Endothelial cell of umbilical vein (primary cell): ENCODE results near the gene PTRHD1. TPM values are rescaled to one million over a fixed set of nuclear protein-coding genes. Genes with fewer than 3 reads are reported as not detected.

Experiments used
- BruUV-seq: library from RNA; stranded (reverse); fragments of 400-500 nt; replicated peaks from 2 replicates; lab custom pipeline; 2021; lab: Mats Ljungman, UMichigan
- CTCF ChIA-PET: fragments of 300-600, 350-600 bp; sonication (Branson Sonifier 250); formaldehyde crosslinking; loops from one replicate; lab custom pipeline; 2021; ENCODE audit warnings: antibody characterized with exemption, inconsistent platforms; lab: Charles Lee
- POLR2A ChIA-PET: fragments of 300-600, 350-600 bp; sonication (Branson Sonifier 250); formaldehyde crosslinking; loops from one replicate; lab custom pipeline; 2021; ENCODE audit warnings: antibody characterized with exemption, inconsistent platforms; lab: Charles Lee
- DNase-seq: peaks from one replicate; pipeline ENCODE4 v3.0.0-alpha.2; 2011; ENCODE audit warnings: low read depth, low spot score
- FAIRE-seq: peaks from 2 replicates; lab custom pipeline; 2011; peaks lifted over from hg19 to GRCh38; lab: Jason Lieb, UNC
- H2AFZ ChIP-seq: 2 replicates; pipeline ENCODE4 v1.6.0; 2012; ENCODE audit warnings: low read depth, low read length, control low read depth, inconsistent platforms
- H3K27ac ChIP-seq: 2 replicates; pipeline ENCODE4 v1.5.1; 2011; ENCODE audit warnings: low read depth, mild to moderate bottlenecking, control low read depth, low read length, moderate library complexity; ENCODE audit not compliant: insufficient read depth
- H3K27me3 ChIP-seq, 2 experiments: 2 replicates each; pipeline versions ENCODE4 v1.6.0 to v1.6.1; 2011; ENCODE audit warnings: low read length in 2 of 2, mixed read lengths in 1 of 2; ENCODE audit not compliant: control insufficient read depth in 2 of 2, insufficient read depth in 2 of 2
- H3K36me3 ChIP-seq, 2 experiments: 2 replicates in 1 of 2; 3 replicates in 1 of 2; pipeline ENCODE4 v1.5.1; 2011; ENCODE audit warnings: low read length in 2 of 2, mild to moderate bottlenecking in 1 of 2, moderate library complexity in 1 of 2; ENCODE audit not compliant: control insufficient read depth in 2 of 2, insufficient read depth in 2 of 2; ENCODE audit errors: extremely low read depth in 1 of 2
- H3K4me1 ChIP-seq: 3 replicates; pipeline ENCODE4 v1.5.1; 2011; ENCODE audit warnings: mild to moderate bottlenecking, low read length; ENCODE audit not compliant: control insufficient read depth, insufficient read depth; ENCODE audit errors: extremely low read depth
- H3K4me2 ChIP-seq: 2 replicates; pipeline ENCODE4 v1.6.1; 2011; ENCODE audit warnings: low read length, control low read depth, mixed read lengths; ENCODE audit not compliant: insufficient read depth
- H3K4me3 ChIP-seq, 3 experiments: fragments of 200-600 bp in 1 of 3; sonication (generic), shearing (Covaris generic) in 1 of 3; replicated peaks in 1 of 3; 2 replicates each; pipeline ENCODE4 v1.5.1; 2011 to 2016; ENCODE audit warnings: control low read depth in 3 of 3, low read length in 3 of 3, mild to moderate bottlenecking in 2 of 3, inconsistent platforms in 1 of 3, low read depth in 1 of 3, moderate library complexity in 1 of 3; ENCODE audit not compliant: insufficient read depth in 1 of 3
- H3K79me2 ChIP-seq: 2 replicates; pipeline ENCODE4 v1.6.0; 2012; ENCODE audit warnings: low read length, inconsistent platforms; ENCODE audit not compliant: control insufficient read depth, insufficient read depth
- H3K9ac ChIP-seq: replicated peaks from 2 replicates; pipeline ENCODE3; 2011; ENCODE audit warnings: low read length, control low read depth; ENCODE audit not compliant: insufficient read depth; ENCODE audit errors: extremely low read depth
- H3K9me1 ChIP-seq: replicated peaks from 3 replicates; pipeline ENCODE4 v1.6.0; 2011; ENCODE audit warnings: mild to moderate bottlenecking, low read length; ENCODE audit not compliant: control insufficient read depth, insufficient read depth; ENCODE audit errors: extremely low read depth
- H3K9me3 ChIP-seq: replicated peaks from 2 replicates; pipeline ENCODE4 v1.5.1; 2012; ENCODE audit warnings: low read length, inconsistent platforms; ENCODE audit not compliant: control insufficient read depth, insufficient read depth
- H4K20me1 ChIP-seq: replicated peaks from 2 replicates; pipeline ENCODE3; 2011; ENCODE audit warnings: mild to moderate bottlenecking, low read length; ENCODE audit not compliant: control insufficient read depth, insufficient read depth; ENCODE audit errors: extremely low read depth
- CTCF ChIP-seq, 2 donors: IDR thresholded peaks; 1 replicate in 1 of 2; 2 replicates in 1 of 2; pipeline ENCODE4 v1.5.1; 2011; ENCODE audit warnings: low read length in 2 of 2, mild to moderate bottlenecking in 2 of 2, moderate library complexity in 2 of 2, control low read depth in 1 of 2, inconsistent platforms in 1 of 2, low read depth in 1 of 2; ENCODE audit not compliant: insufficient read depth in 1 of 2; ENCODE audit errors: extremely low read depth in 1 of 2
- EZH2 ChIP-seq: IDR thresholded peaks from 2 replicates; pipeline ENCODE4 v1.6.1; 2012; ENCODE audit warnings: borderline replicate concordance, low read depth, mild to moderate bottlenecking, moderate library complexity, low read length, inconsistent platforms; ENCODE audit not compliant: severe bottlenecking
- FOS ChIP-seq: IDR thresholded peaks from 2 replicates; pipeline ENCODE4 v1.6.1; 2011; ENCODE audit warnings: mild to moderate bottlenecking, low read length, moderate library complexity, borderline replicate concordance; ENCODE audit not compliant: insufficient read depth
- GATA2 ChIP-seq: IDR thresholded peaks from 2 replicates; pipeline ENCODE4 v1.7.0; 2011; ENCODE audit warnings: low read depth, mild to moderate bottlenecking, moderate library complexity, mixed read lengths, low read length; ENCODE audit not compliant: insufficient read length, insufficient read depth
- JUN ChIP-seq: IDR thresholded peaks from 2 replicates; pipeline ENCODE4 v1.6.1; 2011; ENCODE audit warnings: borderline replicate concordance, low read depth; ENCODE audit not compliant: insufficient read length, insufficient read depth
- MAX ChIP-seq: IDR thresholded peaks from 2 replicates; pipeline ENCODE4 v1.6.1; 2011; ENCODE audit not compliant: insufficient read depth, insufficient read length
- MYC ChIP-seq: IDR thresholded peaks from one replicate; pipeline ENCODE4 v1.6.1; 2011; ENCODE audit warnings: mild to moderate bottlenecking, low read depth, low read length
- POLR2A ChIP-seq: IDR thresholded peaks from 2 replicates; pipeline ENCODE4 v1.6.1; 2012; ENCODE audit warnings: low read depth, mild to moderate bottlenecking, control low read depth, low read length
- POLR2AphosphoS5 ChIP-seq: IDR thresholded peaks from 2 replicates; pipeline ENCODE4 v1.6.1; 2012; ENCODE audit warnings: low read depth, mild to moderate bottlenecking, control low read depth, low read length, moderate library complexity; ENCODE audit not compliant: insufficient read depth
- dilution Hi-C: fragments of 300-500 bp; cut with MboI; formaldehyde crosslinking; loops from one replicate; pipeline ENCODE4 v1.15.0; 2019; ENCODE audit warnings: low sequenced_read_pairs; ENCODE audit not compliant: extremely low pct_ligation_motif_present
- intact Hi-C: fragments of 100-400 bp; cut with micrococcal nuclease; formaldehyde crosslinking; loops from one replicate; pipeline ENCODE4 v1.10.0; 2022
- polyA plus RNA-seq, 4 experiments: library from polyadenylated mRNA; depleted of rRNA in 3 of 4; stranded (reverse) in 3 of 4; unstranded in 1 of 4; fragments of >200 nt; gene quantifications; 2 replicates each; pipeline versions ENCODE4 v1.2.1 to v1.2.3, GENCODE V29; 2011 to 2012; ENCODE audit warnings: missing spikeins in 1 of 4
- total RNA-seq: library from RNA; stranded (reverse); gene quantifications from 2 replicates; pipeline ENCODE4 v1.2.3, GENCODE V29; 2021

PTRHD1 gene
- total and polyA plus RNA-seq, 2 donors (not counting 3 experiments of a cell fraction or from before 2014, with no cell fraction given), result 41.1 to 68.8 TPM

DNA sequence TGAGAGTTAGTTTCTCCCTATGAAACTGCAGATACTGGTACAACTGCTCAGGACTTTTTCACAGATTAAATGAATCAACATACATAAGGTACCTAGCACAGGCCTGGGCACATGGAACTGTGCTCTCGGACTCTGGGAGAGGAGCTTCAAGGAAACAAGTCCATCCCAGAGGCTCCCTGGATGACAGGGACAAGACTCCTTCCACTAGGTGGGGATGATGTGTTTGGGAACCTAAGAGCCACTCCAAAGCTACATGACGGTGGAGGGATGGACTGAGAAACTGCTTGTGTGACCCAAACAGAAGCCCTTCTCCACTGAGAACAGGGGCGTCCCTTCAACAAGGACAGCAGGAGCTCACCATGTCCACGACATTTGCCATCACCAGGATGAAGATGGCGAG, 37.2 kb upstream of the PTRHD1 start:
- Histone ChIP-seq H3K4me3 (no peak overlapping the region), H3K27me3 (no peaks in the 10 kb centered on the region), H3K36me3 (peaks cover 0 to 3% of the 10 kb centered on the region in 2 experiments), H3K9me3 (no peaks in the 10 kb centered on the region), H3K79me2 (no peaks in the 10 kb centered on the region), H4K20me1 (no peaks in the 10 kb centered on the region), H3K9ac (no peak overlapping the region), H3K9me1 (no peaks in the 10 kb centered on the region), H3K4me2 (no peak overlapping the region), H3K4me1 (peaks cover 20% of the 10 kb centered on the region), H3K27ac (no peak overlapping the region), H2AFZ (no peak overlapping the region)
- CTCF ChIA-PET, result interaction anchor here (0.6 to 6.2 kb wide), 13 partner anchors 140 to 420 kb away, joined by 3 to 198 read pairs (median 5); partner anchors contain the start of gene POMC
- FAIRE-seq, result no peak
- dilution Hi-C loops, result no loop called here
- no TSS peak for BruUV-seq
- DNase-seq, result no peak
- TF ChIP-seq EZH2, result no peak
- TF ChIP-seq FOS, result no peak
- no peak for TF ChIP-seq GATA2
- TF ChIP-seq CTCF (IDR thresholded peaks at IDR 0.05; ENCODE audit: extremely low read depth in 1 of 2, insufficient read depth in 1 of 2, low read depth in 1 of 2, low read length in 2 of 2), result no peak
- TF ChIP-seq JUN, result no peak
- no peak for TF ChIP-seq POLR2AphosphoS5
- TF ChIP-seq MAX, result no peak
- no peak for TF ChIP-seq MYC
- TF ChIP-seq POLR2A, result no peak
- intact Hi-C loops, result no loop called here
- POLR2A ChIA-PET, result no interaction called here
